GM18858 (cell line): Measurements from ENCODE around the gene CCSER1.

Source experiments
- ATAC-seq: cut with Tn5 transposase; IDR thresholded peaks from one replicate; pipeline ENCODE4 v1.9.1; 2021; ENCODE audit not compliant: unreplicated experiment

The CCSER1 gene

DNA sequence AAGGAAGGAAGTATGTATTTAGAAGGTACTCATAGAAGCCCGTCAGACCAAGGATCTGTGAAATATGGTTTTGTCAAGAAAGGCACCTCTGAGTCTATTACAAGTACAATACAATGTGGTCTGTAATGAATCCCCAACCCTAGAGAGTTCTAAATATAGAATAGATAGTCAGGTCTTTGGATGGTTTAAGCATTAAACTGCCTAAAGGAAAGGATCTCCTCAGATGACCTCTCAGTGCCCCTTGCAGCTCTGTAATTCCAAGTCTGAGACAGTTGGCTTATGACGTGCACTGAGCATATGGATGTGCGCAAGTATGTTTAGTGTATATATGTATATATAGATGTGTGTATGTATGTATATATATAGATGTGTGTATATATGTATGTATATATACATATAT lies 62.0 kb downstream of the CCSER1 start:
- no peak for ATAC-seq

DNA sequence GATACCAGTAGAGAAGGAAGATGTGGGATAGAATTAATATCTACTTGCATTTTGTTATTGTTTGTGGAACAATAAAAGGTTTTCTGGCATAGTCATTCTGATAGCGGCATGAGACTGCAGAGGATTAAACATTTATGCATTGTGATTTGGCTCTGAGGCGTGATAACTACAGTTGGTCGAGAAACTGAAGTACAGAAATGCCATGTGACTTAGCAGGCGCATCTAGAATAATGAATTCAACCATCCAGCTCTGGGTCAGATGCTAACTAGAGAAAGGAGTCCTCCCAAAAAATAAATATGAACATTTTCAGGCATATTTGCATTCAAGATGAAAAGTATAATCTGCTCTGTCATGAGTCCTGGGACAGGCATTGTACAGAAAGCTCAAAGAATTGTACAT lies 62.8 kb downstream of the CCSER1 start:
- ATAC-seq = no peak

- ATAC-seq = no peak
Measured at GRCh38 chr4:90190525-90190924, 63.3 kb downstream of the CCSER1 start.

GRCh38 chr4:90198086-90198847 lies 71.1 kb downstream of the CCSER1 start:
- no peak for ATAC-seq

- no peak for ATAC-seq
Measured at GRCh38 chr4:90207887-90208454, 80.8 kb downstream of the CCSER1 start.

DNA sequence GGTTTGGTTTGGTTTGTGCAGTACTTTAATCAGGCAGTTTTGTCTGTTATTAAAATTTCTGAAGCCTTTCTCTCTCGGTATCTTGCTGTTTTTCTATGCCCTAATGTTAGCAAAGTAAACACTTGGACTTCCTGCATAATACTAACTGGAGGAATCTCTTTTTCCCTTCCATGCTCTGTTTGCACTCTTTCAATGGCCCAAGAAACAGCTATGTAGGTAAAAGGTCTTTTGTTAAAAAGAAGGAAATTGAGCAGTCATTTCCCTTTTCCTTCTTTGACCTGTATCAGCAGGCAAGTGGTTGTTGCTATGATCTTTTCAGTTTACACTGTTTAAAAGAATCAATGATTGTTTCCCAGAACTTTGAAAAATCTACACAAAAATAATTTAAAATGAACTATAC lies 82.7 kb downstream of the CCSER1 start:
- no peak for ATAC-seq

- ATAC-seq = no peak
Measured at GRCh38 chr4:90211174-90211573, 84.0 kb downstream of the CCSER1 start.

GRCh38 chr4:90215286-90215685 lies 88.1 kb downstream of the CCSER1 start:
- peak; percentile 38 for ATAC-seq

DNA sequence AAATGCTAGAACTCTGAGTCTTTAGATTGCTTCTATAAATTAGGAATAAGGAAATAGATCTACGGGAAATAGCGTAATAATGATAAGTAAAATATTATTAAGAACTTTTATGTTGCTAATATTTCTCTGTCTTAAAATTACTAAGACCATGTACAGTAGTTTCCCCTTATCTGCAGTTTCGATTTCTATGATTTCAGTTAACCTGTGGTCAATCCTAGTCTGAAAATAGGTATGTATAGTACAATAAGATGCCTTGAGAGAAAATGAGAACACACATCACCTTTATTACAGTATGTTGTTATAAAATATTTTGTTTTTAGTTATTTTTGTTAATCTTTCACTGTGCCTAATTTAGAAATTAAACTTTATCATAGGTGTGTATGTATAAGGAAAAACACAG lies 92.6 kb downstream of the CCSER1 start:
- ATAC-seq = no peak

DNA sequence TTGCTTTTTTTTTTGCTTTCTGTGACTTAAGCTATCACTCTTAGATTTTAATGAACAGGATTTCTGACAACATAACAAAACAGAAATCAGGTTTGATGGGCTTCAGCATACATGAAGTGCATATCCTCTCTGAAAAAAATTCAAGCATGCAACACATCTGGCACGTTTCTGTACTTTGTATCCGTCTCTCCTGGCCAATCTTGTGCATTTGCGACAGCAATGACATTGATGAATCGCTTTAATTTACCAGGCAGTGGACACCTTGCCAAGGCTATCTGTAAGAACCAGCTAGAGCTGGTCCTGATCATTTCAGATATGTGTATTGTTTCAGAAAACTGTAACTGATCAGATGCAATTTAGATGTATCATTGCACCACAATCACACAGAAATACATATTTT lies 93.3 kb downstream of the CCSER1 start:
- no peak for ATAC-seq

GRCh38 chr4:90226734-90227133 lies 99.5 kb downstream of the CCSER1 start:
- no peak for ATAC-seq

DNA sequence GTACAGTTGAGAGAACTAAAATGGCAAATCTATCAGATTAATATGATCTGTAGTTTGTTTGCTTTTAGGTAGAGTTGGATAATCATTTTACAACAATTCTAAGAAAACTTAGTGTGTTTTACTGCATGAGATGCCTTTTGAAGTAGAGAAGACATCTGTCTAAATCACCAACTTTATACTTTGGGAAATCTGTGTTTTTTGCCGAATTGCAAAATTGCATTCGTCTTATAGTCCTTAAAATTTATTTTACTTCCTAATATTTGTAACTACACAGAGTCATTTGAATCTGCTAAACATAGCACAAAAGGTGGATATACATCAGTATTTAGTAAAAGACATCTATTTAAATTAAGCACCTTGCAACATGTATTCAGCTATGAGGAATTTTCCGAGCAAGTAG lies 100.0 kb downstream of the CCSER1 start:
- ATAC-seq = no peak

DNA sequence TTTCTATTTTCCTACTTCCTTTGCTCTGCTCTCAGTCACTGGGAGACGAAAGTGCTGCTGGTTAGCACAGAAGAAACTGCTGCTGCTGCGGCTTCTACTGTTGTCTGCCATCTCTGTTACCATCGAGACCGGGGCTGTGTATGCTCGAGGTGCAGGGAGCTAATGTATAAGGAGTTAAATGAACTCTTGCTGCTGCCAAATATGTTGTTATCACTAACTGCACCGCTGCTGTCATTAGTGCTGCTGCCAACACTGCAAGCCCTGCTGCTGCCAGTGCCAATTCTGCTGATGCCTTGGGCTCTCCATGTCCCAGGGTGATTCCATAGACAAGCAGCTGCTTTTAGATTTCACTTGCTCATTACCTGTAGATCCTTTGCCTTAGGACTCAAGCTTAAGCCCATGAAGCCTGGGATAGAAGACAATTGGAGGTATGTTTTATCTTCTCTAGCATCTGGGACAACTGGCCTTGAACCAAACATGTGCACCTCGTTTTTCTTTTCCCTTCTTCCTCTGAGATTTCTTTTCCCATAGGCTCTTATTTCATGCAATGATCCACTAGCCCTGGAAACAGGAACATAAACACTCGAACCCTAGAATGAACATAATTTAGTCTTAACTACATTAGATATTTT lies 107.8 kb downstream of the CCSER1 start:
- no peak for ATAC-seq

- ATAC-seq = no peak
Measured at GRCh38 chr4:90237751-90238530, 110.7 kb downstream of the CCSER1 start.

- no peak for ATAC-seq
Measured at GRCh38 chr4:90240333-90240732, 113.1 kb downstream of the CCSER1 start.

- ATAC-seq = no peak
Measured at GRCh38 chr4:90241008-90241407, 113.8 kb downstream of the CCSER1 start.

- ATAC-seq = no peak
Measured at GRCh38 chr4:90245837-90246236, 118.6 kb downstream of the CCSER1 start.

- ATAC-seq = no peak
Measured at GRCh38 chr4:90246816-90247215, 119.6 kb downstream of the CCSER1 start.

- ATAC-seq = no peak
Measured at GRCh38 chr4:90254357-90254756, 127.2 kb downstream of the CCSER1 start.

DNA sequence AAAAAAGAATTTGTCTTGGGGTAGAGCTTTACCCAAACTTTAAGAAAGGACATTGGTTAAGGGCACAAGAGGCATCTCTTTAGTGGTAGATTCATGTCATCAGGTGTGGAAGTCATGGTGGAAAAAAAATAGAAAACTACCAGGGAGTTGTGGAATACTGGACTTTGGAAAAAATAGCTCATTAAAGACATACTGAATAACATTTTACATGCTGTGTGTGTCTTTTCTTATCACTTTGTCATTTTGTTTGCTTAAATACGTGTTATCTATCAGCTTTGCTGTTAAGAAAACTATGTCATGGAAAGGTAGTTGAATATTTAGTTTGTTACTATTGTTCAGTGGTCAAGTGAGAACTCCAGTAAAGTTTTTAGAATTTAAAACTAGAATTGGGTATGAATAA lies 147.0 kb downstream of the CCSER1 start:
- no peak for ATAC-seq

GRCh38 chr4:90280954-90281353 lies 153.8 kb downstream of the CCSER1 start:
- no peak for ATAC-seq
